ENCODE measurements around the gene MERTK. TPM values are rescaled to one million over a fixed set of nuclear protein-coding genes. Genes with fewer than 3 reads are reported as not detected.

The MERTK gene
- total RNA-seq, 1 donor from 2014 or later: 27.1 TPM

- Mint-ChIP-seq H3K4me1 (peaks cover 49% of the 10 kb centered on the region), H3K4me3 (peak overlapping the region; percentile 18), H3K27ac (peak overlapping the region; percentile 93), H3K36me3 (no peaks in the 10 kb centered on the region), H3K9me3 (no peaks in the 10 kb centered on the region), H3K27me3 (ENCODE audit: low read depth) (no peaks in the 10 kb centered on the region)
- TF ChIP-seq CTCF (IDR thresholded peaks at IDR 0.05; ENCODE audit: unreplicated experiment): no peak
- DNase-seq (ENCODE audit: low spot score in 2 of 2, unreplicated experiment in 2 of 2): peak; percentile 49 to 65
Measured at GRCh38 chr2:111918383-111918806, 20.0 kb downstream of the MERTK start.

- H3K27me3 Mint-ChIP-seq (ENCODE audit: low read depth): no peaks in the 10 kb centered on the region
- no peak for TF ChIP-seq CTCF (IDR thresholded peaks at IDR 0.05; ENCODE audit: unreplicated experiment)
- no peak overlapping the region for H3K4me3 Mint-ChIP-seq
- H3K27ac Mint-ChIP-seq: peak overlapping the region; percentile 93
- no peaks in the 10 kb centered on the region for H3K9me3 Mint-ChIP-seq
- peaks cover 56% of the 10 kb centered on the region for H3K4me1 Mint-ChIP-seq
- H3K36me3 Mint-ChIP-seq: no peaks in the 10 kb centered on the region
- DNase-seq (ENCODE audit: low spot score in 2 of 2, unreplicated experiment in 2 of 2): no peak
Measured at GRCh38 chr2:111919365-111919764, 21.0 kb downstream of the MERTK start.

GRCh38 chr2:111919794-111920608 is 21.6 kb downstream of the MERTK start:
- no peaks in the 10 kb centered on the region for H3K36me3 Mint-ChIP-seq
- no peaks in the 10 kb centered on the region for H3K9me3 Mint-ChIP-seq
- H3K4me3 Mint-ChIP-seq: no peak overlapping the region
- no peak for TF ChIP-seq CTCF (IDR thresholded peaks at IDR 0.05; ENCODE audit: unreplicated experiment)
- peaks cover 57% of the 10 kb centered on the region for H3K4me1 Mint-ChIP-seq
- peak overlapping the region; percentile 68 for H3K27ac Mint-ChIP-seq
- no peaks in the 10 kb centered on the region for H3K27me3 Mint-ChIP-seq (ENCODE audit: low read depth)
- DNase-seq (ENCODE audit: low spot score in 2 of 2, unreplicated experiment in 2 of 2): no peak

- H3K4me1 Mint-ChIP-seq: peaks cover 56% of the 10 kb centered on the region
- no peak overlapping the region for H3K4me3 Mint-ChIP-seq
- no peaks in the 10 kb centered on the region for H3K9me3 Mint-ChIP-seq
- H3K27ac Mint-ChIP-seq: peak overlapping the region; percentile 78
- no peak for TF ChIP-seq CTCF (IDR thresholded peaks at IDR 0.05; ENCODE audit: unreplicated experiment)
- DNase-seq (ENCODE audit: low spot score in 2 of 2, unreplicated experiment in 2 of 2): peak in 1 of 2 experiments; percentile 43
- no peaks in the 10 kb centered on the region for H3K27me3 Mint-ChIP-seq (ENCODE audit: low read depth)
- H3K36me3 Mint-ChIP-seq: no peaks in the 10 kb centered on the region
Measured at GRCh38 chr2:111923276-111923804, 24.9 kb downstream of the MERTK start.

GRCh38 chr2:111924617-111925107 is 26.3 kb downstream of the MERTK start:
- H3K9me3 Mint-ChIP-seq: no peaks in the 10 kb centered on the region
- no peak for TF ChIP-seq CTCF (IDR thresholded peaks at IDR 0.05; ENCODE audit: unreplicated experiment)
- peaks cover 45% of the 10 kb centered on the region for H3K4me1 Mint-ChIP-seq
- peak overlapping the region; percentile 41 for H3K27ac Mint-ChIP-seq
- DNase-seq (ENCODE audit: low spot score in 2 of 2, unreplicated experiment in 2 of 2): no peak
- peaks cover 7% of the 10 kb centered on the region for H3K36me3 Mint-ChIP-seq
- H3K27me3 Mint-ChIP-seq (ENCODE audit: low read depth): no peaks in the 10 kb centered on the region
- H3K4me3 Mint-ChIP-seq: no peak overlapping the region
